GM18517 (cell line): ENCODE measurements around the gene ZNF670.

Experiments used
- ATAC-seq: cut with Tn5 transposase; IDR thresholded peaks from one replicate; pipeline ENCODE4 v1.9.1; 2021; ENCODE audit warnings: mild to moderate bottlenecking, moderate library complexity; ENCODE audit not compliant: unreplicated experiment

ZNF670 gene

DNA sequence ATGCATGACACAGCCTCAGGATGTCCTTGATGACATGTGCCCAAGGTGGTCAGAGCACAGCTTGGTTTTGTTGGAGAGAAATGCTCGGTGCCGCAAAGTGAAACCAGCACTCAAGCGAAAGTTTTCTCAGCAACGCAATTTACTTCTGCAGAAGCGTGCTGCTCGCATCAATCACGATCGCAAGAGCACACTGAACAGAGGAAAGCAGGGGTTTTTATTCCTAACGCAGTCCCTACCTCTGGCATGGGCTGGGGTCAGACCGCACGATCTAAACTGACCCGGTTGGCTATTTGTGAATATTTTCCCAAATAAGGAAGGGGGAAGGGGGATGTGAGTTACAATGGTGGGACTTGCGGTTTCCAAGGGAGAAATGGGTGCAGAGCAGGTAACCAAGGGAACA, 26.4 kb upstream of the ZNF670 start:
- no peak for ATAC-seq

GRCh38 chr1:247103859-247104591, 25.4 kb upstream of the ZNF670 start, which contains the start of gene ZNF669:
TSS of gene ZNF669 (minus strand) at chr1:247104356. CDS start at chr1:247104199, 157 bp downstream.
- peak; percentile 96 for ATAC-seq

GRCh38 chr1:247102381-247102780, 23.8 kb upstream of the ZNF670 start:
- no peak for ATAC-seq

DNA sequence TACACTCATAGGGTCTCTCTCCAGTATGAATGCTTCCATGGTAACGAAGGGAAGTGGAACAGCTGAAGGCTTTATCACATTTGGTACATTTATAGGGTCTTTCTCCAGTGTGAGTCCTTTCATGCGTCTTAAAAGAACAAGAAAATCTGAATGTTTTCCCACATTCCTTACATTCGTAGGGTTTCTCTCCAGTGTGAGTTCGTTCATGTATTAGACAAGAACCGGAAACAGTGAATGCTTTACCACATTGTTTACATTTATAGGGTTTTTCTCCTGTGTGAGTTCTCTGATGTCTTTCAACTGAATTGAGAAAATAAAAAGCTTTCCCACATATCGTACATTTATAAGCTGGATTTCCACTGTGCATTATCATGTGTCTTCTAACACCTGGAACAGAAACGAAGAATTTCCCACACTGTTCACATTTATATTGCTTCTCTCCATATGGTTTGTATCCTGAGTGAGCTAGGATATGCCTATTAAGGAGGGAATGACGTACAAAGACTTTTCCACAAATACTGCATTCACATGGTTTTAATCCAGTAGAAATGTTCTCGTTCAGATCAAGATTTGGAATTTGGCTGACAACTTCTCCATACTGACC, 22.2 kb upstream of the ZNF670 start:
- ATAC-seq, result no peak

GRCh38 chr1:247096958-247097357, 18.3 kb upstream of the ZNF670 start:
- no peak for ATAC-seq

GRCh38 chr1:247096544-247096943, 17.9 kb upstream of the ZNF670 start:
- no peak for ATAC-seq

DNA sequence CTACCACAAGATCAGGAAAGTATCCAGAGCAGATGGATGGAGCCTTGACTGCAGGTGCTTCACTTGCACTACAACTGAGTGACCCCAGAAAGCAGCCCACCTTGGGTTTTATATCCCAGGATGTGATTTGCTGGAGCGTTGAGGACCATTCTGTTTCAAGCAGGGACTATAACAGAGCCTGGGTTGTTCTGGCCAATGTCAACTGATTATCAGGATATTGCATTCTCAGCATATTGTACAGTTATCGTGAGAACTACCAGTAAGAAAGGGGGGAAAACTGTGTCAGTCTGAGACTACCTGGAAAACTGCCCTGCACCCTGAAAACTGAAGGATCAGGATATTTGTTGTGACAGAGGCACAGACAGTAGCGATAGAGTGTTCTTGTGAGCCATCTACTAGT, 17.5 kb upstream of the ZNF670 start:
- no peak for ATAC-seq

GRCh38 chr1:247090455-247090854, 11.8 kb upstream of the ZNF670 start:
- ATAC-seq, result no peak

DNA sequence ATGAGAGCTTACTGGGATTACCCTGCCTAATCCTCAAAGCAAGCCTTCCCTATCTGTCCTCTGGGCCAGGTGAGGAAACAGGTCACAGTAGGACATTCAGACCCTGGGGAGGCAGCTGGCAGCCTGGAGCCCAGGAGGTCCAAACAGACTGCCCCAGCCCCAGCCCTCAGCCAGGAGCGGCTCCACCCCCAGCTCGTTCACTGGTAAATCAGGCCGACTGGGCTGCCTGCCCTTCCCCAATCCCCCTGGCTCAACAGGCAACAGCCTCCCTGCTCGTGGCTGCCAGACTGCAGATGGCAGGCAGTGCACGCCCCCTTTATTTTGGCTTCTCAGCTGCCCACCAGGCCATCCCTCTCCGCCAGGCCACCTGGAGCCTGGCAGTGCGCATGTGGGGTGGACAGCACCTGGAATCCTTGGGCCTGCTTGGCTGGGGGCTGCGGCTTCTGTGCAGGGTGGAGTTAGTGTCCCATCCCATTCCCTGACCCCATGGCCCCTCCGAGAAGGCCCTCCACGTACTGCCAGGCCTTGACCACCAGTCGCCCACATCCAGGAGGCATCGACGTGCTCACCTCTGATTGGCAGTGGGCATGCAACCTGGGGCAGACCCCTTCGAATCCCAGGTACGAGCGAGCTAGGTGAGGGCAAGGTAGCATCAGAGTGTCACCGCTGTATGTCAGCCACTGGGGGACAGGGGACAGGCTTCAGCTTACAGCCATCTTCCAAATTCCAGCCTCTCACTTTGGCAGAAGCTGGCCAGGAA, 11.2 kb upstream of the ZNF670 start:
- no peak for ATAC-seq

DNA sequence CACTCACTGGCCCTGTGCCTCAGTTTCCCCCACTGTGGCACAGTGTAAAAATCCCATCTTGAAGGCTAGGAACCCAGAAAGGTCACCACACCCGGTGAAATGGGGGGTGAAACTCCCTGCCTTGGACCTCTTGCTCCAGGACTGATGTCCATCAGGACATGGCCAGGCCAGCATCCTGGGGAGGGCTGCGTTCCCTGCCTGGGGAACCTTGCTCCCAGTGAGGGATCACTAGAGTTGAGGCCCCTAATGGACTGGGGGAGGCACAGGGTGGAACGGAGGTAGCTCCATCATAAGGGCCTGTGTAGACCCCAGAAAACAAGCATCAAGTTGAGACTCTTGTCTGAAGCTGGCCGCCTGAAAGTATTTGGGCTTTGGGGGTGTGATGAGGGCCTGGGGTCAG, 10.4 kb upstream of the ZNF670 start:
- ATAC-seq, result no peak

DNA sequence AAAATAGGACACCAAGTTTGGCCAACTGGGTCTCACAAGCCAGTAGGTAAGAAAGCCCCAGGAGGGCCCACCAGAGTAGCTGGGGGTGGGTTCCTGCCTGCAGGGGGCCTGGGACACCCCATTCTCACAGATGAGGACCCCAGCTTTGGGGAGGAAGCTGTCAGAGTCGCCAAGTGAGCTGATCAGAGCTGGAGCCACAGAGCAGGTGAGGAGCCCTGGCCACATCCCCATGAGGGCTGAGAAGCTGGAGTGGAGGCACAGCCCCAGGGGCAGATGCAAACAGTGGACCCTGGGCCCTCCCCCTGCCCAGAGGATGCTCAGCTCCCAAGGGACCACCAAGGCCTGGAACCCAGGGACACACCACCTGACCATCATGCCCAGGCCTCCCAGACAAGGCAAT, 8.6 kb upstream of the ZNF670 start:
- ATAC-seq, result no peak

DNA sequence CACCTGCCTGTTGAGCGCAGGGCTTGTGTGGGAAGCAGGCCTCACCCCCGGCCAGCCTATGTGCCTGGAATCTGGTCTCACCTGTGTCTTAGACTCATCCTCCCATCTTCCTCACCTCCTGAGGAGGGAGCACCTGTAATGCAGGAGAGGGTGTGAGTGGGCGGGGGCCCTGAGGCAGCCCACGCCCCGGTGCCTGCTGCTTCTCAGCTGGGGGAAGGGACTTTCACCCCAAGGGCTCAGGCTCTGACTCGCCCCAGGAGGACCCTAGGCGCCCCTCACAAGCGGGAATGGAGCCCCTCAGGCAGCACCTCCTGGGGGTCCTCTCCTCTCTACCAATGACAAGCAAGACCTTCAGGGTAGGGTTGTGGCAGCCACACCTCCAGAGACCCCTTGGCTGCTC, 6.7 kb upstream of the ZNF670 start:
- no peak for ATAC-seq

DNA sequence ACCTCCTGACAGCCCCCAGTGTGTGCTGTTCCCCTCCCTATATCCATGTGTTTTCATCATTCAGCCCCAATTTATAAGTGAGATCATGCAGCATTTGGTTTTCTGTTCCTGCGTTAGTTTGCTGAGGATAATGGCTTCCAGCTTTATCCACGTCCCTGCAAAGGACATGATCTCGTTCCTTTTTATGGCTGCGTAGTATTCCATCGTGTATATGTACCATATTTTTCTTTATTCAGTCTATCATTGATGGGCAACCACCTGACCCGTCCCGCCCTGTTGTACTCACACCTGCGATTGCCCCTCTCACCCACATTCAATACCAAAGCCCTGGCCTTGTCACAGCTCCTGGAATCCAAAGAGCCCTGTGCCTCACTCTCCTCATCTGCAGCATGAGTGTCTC, 6.2 kb upstream of the ZNF670 start:
- no peak for ATAC-seq

DNA sequence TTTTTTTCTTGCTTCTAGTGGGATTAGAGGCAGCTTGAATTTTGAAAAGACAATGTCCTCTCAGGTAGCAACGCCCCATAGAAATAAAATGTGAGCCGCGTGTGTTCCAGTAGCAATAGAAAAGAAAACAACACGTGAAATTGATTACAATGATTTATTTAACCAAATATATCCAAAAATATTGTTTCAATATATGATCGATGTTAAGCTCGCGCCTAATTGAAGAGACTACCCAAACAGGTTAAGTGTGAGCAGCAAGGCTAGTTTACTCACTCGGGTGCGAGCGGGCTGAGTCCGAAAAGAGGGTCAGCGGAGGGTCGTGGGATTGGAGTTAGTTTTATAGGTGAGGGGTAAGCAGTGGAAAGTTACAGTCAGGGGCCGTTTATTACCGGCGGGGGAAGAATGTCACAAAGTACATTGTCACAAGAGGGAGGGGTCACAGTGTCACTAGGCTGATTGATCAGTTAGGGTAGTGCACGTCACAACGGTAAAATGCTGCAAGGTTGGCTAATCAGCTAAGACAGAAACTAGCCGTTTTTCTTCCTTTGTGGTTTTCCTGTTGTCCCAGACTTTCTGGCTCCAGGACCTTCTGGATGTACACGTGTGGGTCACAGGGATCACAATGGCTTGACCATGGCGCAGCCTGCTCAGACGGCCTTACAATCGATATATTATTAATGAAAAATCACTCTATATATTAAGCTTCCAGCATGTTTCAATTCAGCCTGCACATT, 697 bp upstream of the ZNF670 start:
- ATAC-seq, result no peak

DNA sequence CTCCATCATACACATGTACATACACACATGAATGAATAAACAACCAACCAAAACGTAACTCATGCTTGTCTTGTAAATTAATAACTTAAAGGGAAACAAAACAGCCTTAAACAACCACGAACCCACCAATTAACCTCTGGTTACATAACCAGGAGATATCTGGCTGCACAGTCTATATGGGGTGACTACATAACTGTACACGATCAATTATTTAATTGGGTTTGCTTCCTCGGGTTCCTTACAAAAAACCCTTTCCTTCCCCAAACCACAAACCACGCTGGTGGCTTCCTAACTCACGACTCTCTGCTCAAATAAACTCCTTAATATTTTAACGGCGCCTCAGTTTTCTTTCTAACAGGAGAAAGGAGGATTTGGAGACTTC, 744 bp downstream of the ZNF670 start:
- peak; percentile 16 for ATAC-seq

GRCh38 chr1:247077213-247077612, 1.4 kb downstream of the ZNF670 start:
- ATAC-seq, result no peak

DNA sequence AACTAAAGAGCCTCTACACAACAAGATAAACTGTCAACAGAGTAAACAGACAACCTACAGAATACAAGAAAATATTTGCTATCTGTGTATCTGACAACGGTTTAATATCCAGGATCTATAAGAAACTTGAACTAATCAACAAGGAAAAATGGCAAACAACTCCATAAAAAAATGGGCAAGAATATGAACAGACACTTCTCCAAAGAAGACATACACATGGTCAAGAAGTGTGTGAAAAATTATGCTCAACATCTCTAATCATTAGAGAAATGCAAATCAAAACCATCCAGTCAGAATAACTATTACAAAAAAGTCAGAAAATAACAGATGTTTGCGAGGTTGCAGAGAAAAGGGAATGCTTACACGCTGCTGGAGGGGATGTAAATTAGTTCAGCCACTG, 8.0 kb downstream of the ZNF670 start:
- ATAC-seq, result no peak

DNA sequence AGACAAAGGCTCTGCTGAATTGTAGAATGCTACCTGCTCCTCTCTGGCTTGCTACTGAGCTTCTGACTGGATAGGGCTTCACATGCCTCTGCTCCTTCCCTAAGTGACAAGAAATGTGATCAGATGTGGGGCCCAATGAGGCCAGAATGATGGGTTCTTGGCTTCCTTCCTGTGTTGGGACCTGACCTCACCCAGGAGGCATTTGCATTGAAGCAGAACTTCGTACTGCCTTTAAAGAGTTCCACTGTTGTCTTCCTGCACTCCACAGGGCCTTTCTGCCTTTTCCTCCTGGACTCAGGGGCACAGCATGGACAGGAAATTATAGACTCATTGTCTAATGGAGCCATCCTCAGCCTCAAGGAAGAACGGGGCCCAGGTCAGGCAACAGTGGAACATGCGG, 14.3 kb downstream of the ZNF670 start:
- no peak for ATAC-seq

- no peak for ATAC-seq
Observed at GRCh38 chr1:247060771-247061170, 17.8 kb downstream of the ZNF670 start.

DNA sequence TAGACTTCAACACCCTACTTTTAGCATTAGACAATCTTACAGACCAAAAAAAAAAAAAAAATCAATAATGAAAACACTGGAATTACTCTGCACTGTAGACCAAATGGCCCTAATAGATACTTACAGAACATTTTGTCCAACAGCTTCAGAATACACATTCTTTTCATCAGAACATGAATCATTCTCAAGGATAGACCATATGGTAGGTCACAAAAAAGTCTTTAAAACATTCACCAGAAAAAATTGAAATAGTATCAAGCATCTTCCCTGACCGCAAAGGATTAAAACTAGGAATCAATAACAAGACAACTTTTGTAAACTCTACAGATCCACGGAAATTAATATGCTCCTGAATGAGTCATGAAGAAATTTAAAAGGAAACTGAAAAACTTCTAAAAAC, 22.5 kb downstream of the ZNF670 start:
- no peak for ATAC-seq

- no peak for ATAC-seq
Observed at GRCh38 chr1:247054992-247055415, 23.6 kb downstream of the ZNF670 start.
